SK-N-MC (cell line): Measurements from ENCODE around the gene AFMID.
"Not testable (repeated sequence)": the region's sequence is repeated elsewhere in the genome, so short reads cannot be mapped to it uniquely, and the experiment has no call there.

Experiments used
- DNase-seq: peaks from one replicate; pipeline ENCODE4 v3.0.0-alpha.2; 2011; ENCODE audit warnings: low read depth, low spot score
- H3K27ac ChIP-seq: fragments of 200-600 bp; sonication (generic); 2 replicates; pipeline ENCODE4 v1.5.1; 2016; ENCODE audit warnings: mixed run types
- H3K36me3 ChIP-seq: fragments of 200-600 bp; sonication (generic); 2 replicates; pipeline ENCODE4 v1.6.1; 2017; ENCODE audit warnings: antibody characterized with exemption, low read length, mixed read lengths; ENCODE audit not compliant: insufficient read depth
- H3K4me3 ChIP-seq: fragments of 200-600 bp; sonication (generic); 2 replicates; pipeline ENCODE4 v1.5.1; 2016
- H3K9ac ChIP-seq: fragments of 200-600 bp; sonication (generic); 2 replicates; pipeline ENCODE4 v1.8.0; 2017; ENCODE audit warnings: mixed run types, mixed read lengths; ENCODE audit not compliant: insufficient read length
- H3K9me3 ChIP-seq: fragments of 200-600 bp; sonication (generic); 2 replicates; pipeline ENCODE4 v1.6.1; 2017; ENCODE audit warnings: low read depth, mild to moderate bottlenecking, antibody characterized with exemption, low read length, moderate library complexity, mixed read lengths
- EZH2 ChIP-seq: fragments of 200-600 bp; sonication (generic); IDR thresholded peaks from one replicate; pipeline ENCODE4 v1.6.1; 2017; ENCODE audit warnings: antibody characterized with exemption
- FOXP2 ChIP-seq: optimal IDR thresholded peaks from 2 replicates; pipeline ENCODE3; 2011; ENCODE audit warnings: mild to moderate bottlenecking, moderate library complexity; ENCODE audit not compliant: insufficient read depth; ENCODE audit errors: extremely low read length, control extremely low read depth
- POLR2AphosphoS5 ChIP-seq: IDR thresholded peaks from 2 replicates; pipeline ENCODE4 v1.6.1; 2012; ENCODE audit warnings: mild to moderate bottlenecking, low read depth, low read length, borderline replicate concordance

Gene AFMID

DNA sequence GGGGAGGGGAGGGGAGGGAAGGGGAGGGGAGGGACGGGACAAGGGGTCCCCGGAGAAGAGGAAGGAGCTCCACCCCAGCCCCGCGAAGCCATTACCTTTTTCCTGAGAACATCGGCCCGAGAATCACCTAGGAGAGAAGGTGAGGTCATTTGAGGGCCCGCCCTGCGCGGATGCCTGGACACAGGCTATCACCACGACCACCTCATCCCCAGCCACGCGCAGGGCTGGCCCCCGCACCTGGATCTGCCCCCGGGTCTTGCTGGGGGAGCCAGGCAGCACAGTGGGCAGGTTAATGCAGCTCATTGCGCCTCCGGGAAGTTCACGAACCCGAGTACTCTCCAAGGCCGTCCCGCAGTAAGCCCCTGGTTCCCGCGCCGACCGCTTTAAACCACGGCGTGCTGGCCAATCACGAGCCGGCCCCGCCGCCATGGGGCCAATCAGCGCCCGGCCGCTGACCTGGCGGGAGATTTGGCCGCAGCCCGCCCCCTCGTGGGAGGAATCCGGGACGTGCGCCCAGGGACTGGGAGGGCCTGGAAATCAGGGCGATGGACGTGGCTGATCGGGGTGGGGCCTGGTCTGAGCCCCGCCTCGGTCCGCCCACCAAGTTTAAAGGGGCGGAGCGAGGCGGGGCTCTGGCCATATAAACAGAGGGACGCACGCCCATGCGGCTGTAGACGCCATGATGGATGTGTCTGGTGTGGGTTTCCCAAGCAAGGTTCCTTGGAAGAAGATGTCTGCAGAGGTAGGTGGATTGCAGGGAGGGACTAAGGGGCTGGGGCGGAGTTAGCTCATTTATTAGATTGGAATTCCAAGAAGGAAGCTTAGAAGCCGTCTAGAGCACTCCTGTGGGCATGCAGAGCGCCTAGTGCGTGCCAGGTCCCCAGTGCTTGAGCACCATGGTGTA, at the start of gene AFMID, which contains the start of gene TK1:
Gene AFMID (plus strand): TSS at position 671 of the 904 bp plus-strand sequence. CDS start 9 bp downstream, at position 680.
Gene TK1 (minus strand): TSS at position 361 of the 904 bp plus-strand sequence. CDS start 58 bp downstream, at position 303.
- Histone ChIP-seq H3K27ac (peak within 1 kb of the TSS; percentile 56), H3K36me3 (peaks cover 29% of the 10 kb centered on the region; the same call in 1 of the 2 replicates)

DNA sequence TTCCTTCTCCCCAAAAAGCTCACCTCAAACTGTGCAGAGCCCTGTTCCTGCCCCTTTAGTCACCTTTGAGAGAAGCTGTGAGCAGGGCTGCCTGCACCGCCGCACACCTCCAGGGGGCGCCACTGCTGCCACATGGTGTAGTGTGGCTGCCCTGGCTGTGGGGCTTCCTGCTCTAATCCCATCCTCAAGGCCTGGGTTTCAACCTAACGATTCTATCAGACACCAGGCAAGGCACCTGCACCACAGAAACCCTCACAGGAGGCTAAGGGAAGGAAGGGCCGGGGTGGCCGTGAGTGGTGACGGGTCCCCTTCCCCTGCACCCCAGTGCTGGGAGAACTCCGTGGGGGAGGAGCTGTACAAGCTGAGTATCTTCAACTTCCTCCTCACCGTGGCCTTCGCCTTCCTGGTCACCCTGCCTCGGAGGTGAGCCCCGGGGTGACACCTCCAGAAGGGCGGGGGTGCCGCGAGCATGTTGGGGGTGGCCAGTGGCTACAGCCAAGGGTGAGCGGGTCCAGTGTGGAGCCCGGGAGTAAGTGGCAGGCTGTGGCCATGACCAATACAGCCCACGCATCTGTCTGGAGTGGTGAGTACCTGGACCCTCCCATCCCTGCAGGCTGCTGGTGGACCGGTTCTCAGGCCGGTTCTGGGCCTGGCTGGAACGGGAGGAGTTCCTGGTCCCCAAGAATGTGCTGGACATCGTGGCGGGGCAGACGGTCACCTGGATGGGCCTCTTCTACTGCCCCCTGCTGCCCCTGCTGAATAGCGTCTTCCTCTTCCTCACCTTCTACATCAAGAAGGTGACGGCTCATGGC, 49.6 kb upstream of the AFMID start:
- H3K9me3 ChIP-seq = no peaks in the 10 kb centered on the region
- no peak overlapping the region for H3K9ac ChIP-seq
- TF ChIP-seq FOXP2 (no peak), EZH2 (no peak), POLR2AphosphoS5 (no peak)
- H3K36me3 ChIP-seq = no peaks in the 10 kb centered on the region
- no peak for DNase-seq
- no peak overlapping the region for H3K27ac ChIP-seq
- no peak overlapping the region for H3K4me3 ChIP-seq

More for the DNA sequence above, at the start of gene AFMID, which contains the start of gene TK1:
- Histone ChIP-seq H3K9me3 (no peaks in the 10 kb centered on the region), H3K9ac (peak within 1 kb of the TSS; percentile 89), H3K4me3 (peak within 1 kb of the TSS; percentile 79)
- peak; percentile 82 for DNase-seq
- TF ChIP-seq FOXP2 (peak; percentile 34), EZH2 (no peak), POLR2AphosphoS5 (peak; percentile 92)

DNA sequence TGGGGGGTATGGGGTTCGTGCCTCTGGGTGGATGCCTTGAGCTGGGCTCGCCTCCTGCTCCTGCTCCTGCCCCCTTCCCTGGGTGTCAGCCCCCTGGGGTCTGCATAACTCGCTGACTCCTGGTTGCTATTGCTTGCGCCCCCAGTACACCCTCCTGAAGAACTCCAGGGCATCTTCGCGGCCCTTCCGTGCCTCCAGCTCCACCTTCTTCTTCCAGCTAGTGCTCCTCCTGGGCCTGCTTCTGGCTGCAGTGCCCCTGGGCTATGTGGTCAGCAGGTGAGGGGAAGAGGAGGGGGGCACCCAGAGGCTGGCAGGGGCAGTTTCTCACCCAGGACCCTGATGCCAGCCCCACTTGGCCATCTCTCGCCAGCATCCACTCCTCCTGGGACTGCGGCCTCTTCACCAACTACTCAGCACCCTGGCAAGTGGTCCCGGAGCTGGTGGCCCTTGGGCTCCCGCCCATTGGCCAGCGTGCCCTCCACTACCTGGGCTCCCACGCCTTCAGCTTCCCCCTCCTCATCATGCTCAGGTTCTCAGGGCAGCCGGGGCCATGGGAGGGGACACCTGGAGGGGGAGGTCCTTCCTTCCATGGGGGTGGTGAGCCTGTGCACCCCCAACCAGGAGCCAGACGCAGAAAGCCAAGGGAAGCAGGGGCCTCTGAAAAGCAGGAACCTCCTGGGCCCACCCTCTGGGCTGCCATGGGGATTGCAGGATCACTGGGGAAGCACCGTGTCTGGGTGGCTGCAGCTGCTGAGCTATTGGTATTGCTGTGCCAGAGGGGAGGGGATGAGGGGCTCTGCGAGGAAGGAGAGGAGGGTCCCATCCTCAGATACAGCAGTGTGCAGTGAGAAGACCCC, 48.7 kb upstream of the AFMID start:
- Histone ChIP-seq H3K27ac (no peak overlapping the region), H3K9me3 (no peaks in the 10 kb centered on the region), H3K9ac (no peak overlapping the region), H3K4me3 (no peak overlapping the region), H3K36me3 (no peaks in the 10 kb centered on the region)
- no peak for DNase-seq
- TF ChIP-seq EZH2 (no peak), FOXP2 (no peak), POLR2AphosphoS5 (no peak)

GRCh38 chr17:78139861-78140168, 47.3 kb upstream of the AFMID start:
- H3K27ac ChIP-seq = peak overlapping the region; percentile 60; the same call in 1 of the 2 replicates
- not testable (repeated sequence) for H3K9me3 ChIP-seq, H3K4me3 ChIP-seq, H3K9ac ChIP-seq, DNase-seq, H3K36me3 ChIP-seq

GRCh38 chr17:78140169-78141051, 46.8 kb upstream of the AFMID start:
- H3K27ac ChIP-seq = peak overlapping the region; percentile 60; the same call in 1 of the 2 replicates
- H3K9ac ChIP-seq = peak overlapping the region; percentile 38
- TF ChIP-seq FOXP2 (peak; percentile 13), POLR2AphosphoS5 (no peak; the same call in 1 of the 2 replicates), EZH2 (no peak)
- H3K9me3 ChIP-seq = no peaks in the 10 kb centered on the region
- no peak overlapping the region; the same call in 1 of the 2 replicates for H3K4me3 ChIP-seq
- H3K36me3 ChIP-seq = no peaks in the 10 kb centered on the region
- DNase-seq = peak; percentile 92

GRCh38 chr17:78141437-78142118, 45.6 kb upstream of the AFMID start:
- Histone ChIP-seq H3K27ac (no peak overlapping the region), H3K4me3 (no peak overlapping the region), H3K9me3 (no peaks in the 10 kb centered on the region), H3K36me3 (no peaks in the 10 kb centered on the region), H3K9ac (no peak overlapping the region)
- DNase-seq = no peak
- TF ChIP-seq FOXP2 = no peak
- TF ChIP-seq POLR2AphosphoS5 = no peak
- TF ChIP-seq EZH2 = no peak

DNA sequence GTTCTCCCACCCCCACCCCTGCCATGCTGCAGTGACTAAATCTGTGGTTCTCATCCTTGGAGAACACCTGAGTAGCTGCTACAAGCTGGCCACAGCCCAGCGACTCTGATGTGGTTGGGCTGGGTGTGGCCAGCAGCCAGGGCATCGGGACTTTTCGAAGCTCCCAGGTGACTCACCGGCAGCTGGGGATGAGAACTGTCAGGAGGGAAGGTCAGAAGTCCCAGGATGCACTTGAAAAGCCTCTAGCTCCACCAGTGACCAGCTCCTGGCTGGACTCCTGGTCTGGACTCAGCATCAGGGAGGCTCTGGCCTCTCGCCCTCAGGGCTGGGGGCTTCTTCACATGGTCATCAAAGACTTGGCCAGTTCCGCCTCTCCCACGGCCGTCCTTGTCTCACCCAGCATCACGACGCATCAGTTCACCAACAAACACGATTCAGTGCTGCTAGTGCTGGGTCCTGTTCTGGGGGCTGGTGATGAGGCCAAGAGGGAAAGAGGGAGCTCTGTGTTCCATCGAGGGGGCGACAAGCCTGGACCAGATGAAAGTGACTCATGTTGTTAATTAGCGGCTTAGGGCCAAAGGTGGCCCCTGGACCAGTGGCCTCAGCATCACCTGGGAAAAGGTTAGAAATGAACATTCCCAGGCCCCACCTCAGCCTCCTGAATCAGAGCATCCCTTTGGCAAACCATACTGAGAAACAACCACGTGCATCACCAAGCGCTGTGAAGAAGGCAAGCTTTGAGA, 44.9 kb upstream of the AFMID start:
- no peak for DNase-seq
- H3K27ac ChIP-seq = no peak overlapping the region
- TF ChIP-seq EZH2 = no peak

More for the DNA sequence above, 44.9 kb upstream of the AFMID start:
- no peak overlapping the region for H3K9ac ChIP-seq
- no peaks in the 10 kb centered on the region for H3K36me3 ChIP-seq
- H3K9me3 ChIP-seq = no peaks in the 10 kb centered on the region
- no peak overlapping the region for H3K4me3 ChIP-seq
